Muscle of leg (tissue), 11 donors: Measurements from ENCODE around the gene ADAMTS4. TPM values are rescaled to one million over a fixed set of nuclear protein-coding genes. Genes with fewer than 3 reads are reported as not detected.

ENCODE experiments used
- DNase-seq: peaks from one replicate; pipeline ENCODE4 v3.0.0; 2013
- H3K27ac ChIP-seq: one replicate; pipeline ENCODE4 v1.5.1; 2013; ENCODE audit warnings: mild to moderate bottlenecking, low read length, control low read depth
- H3K27me3 ChIP-seq: one replicate; pipeline ENCODE4 v1.6.1; 2013; ENCODE audit warnings: low read length; ENCODE audit not compliant: control insufficient read depth, insufficient read depth
- H3K36me3 ChIP-seq: one replicate; pipeline ENCODE4 v1.6.1; 2013; ENCODE audit warnings: low read length; ENCODE audit not compliant: control insufficient read depth, insufficient read depth
- H3K4me1 ChIP-seq: one replicate; pipeline ENCODE4 v1.6.1; 2013; ENCODE audit warnings: low read length; ENCODE audit not compliant: control insufficient read depth, insufficient read depth
- H3K4me3 ChIP-seq: one replicate; pipeline ENCODE4 v1.5.1; 2013; ENCODE audit warnings: low read length, control low read depth
- H3K9me3 ChIP-seq: replicated peaks from 2 replicates; pipeline ENCODE4 v1.6.1; 2013; ENCODE audit warnings: low read depth, low read length; ENCODE audit not compliant: control insufficient read depth
- WGBS: methylation state at CpG from one replicate; pipeline ENCODE4 v1.1.5; 2013; ENCODE audit warnings: missing lambda C conversion rate; ENCODE audit not compliant: insufficient coverage; 5-methylcytosine and 5-hydroxymethylcytosine counted together
- polyA plus RNA-seq, 8 donors: library from polyadenylated mRNA; unstranded; fragments of 120-200 nt; gene quantifications; one replicate each; pipeline versions ENCODE4 v1.2.1 to v1.2.3, GENCODE V29; 2013; ENCODE audit warnings: inconsistent platforms in 1 of 8, low replicate concordance in 1 of 8; ENCODE audit not compliant: insufficient read length in 8 of 8, insufficient read depth in 1 of 8
- total RNA-seq: library from RNA; stranded (reverse); fragments of 120-200 nt; gene quantifications from one replicate; pipeline ENCODE4 v1.2.4, GENCODE V29; 2013

ADAMTS4 gene
- total and polyA plus RNA-seq, 9 donors, result 7.8 to 14.1 (median 9.6) TPM

DNA sequence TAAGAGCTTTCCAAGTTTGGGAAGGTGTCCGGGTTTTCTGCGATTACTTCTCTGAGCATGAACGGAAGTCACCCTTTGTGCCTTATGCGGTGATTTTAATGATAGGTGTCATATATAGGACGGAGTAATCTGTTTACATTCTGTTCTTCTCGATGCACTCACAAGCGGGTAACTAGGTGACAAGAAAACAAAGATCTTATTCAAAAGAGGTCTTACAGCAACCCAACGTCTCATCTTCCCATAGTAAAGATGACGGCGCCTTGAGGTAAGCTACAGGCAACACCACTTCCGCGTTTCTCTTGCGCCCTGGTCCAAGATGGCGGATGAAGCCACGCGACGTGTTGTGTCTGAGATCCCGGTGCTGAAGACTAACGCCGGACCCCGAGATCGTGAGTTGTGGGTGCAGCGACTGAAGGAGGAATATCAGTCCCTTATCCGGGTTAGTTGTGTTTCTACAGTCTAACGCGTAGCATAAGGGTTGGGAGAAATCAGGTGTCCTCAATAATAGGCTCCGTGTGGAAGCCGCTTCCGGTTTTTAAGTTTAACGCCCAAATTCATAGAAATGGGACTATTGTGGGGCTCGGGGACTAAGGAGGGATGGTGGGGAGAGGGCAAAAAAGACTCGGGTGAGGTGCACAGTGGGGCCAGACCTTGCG is 45.0 kb downstream of the ADAMTS4 start, which contains the start of gene UFC1:
Gene UFC1 (plus strand): TSS at position 297 of the 656 bp plus-strand sequence. CDS start 20 bp downstream, at position 317.
- Histone ChIP-seq H3K27me3 (no peaks in the 10 kb centered on the region), H3K4me3 (peak within 1 kb of the TSS; percentile 56), H3K4me1 (peaks cover 9% of the 10 kb centered on the region), H3K36me3 (peaks cover 22% of the 10 kb centered on the region), H3K27ac (peak within 1 kb of the TSS; percentile 91), H3K9me3 (no peaks in the 10 kb centered on the region)
- WGBS, result 0% methylated on average over 23 of the region's 33 CpGs
- peak; percentile 96 for DNase-seq

DNA sequence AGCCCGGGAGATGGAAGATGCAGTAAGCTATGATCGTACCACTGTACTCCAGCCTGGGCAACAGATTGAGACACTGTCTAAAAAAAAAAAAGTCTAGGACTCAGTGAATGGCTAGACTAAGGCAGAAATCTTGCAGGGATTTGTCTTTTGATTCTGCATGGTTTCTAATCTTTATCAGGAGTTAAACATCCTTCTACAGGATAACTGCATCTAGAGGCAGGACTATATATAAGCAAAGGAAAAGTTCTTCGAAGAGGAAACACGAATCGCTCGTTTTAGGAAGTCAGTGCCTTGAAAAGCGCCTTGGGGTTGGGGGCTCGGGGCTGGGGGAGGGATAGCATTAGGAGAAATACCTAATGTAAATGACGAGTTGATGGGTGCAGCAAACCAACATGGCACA is 45.7 kb downstream of the ADAMTS4 start:
- Histone ChIP-seq H3K4me3 (peak overlapping the region; percentile 56), H3K9me3 (no peaks in the 10 kb centered on the region), H3K27me3 (no peaks in the 10 kb centered on the region), H3K4me1 (peaks cover 6% of the 10 kb centered on the region), H3K36me3 (peaks cover 16% of the 10 kb centered on the region), H3K27ac (peak overlapping the region; percentile 91)
- no CpG with 5 or more reads among the region's 9 CpGs for whole genome bisulfite sequencing
- DNase-seq, result no peak

DNA sequence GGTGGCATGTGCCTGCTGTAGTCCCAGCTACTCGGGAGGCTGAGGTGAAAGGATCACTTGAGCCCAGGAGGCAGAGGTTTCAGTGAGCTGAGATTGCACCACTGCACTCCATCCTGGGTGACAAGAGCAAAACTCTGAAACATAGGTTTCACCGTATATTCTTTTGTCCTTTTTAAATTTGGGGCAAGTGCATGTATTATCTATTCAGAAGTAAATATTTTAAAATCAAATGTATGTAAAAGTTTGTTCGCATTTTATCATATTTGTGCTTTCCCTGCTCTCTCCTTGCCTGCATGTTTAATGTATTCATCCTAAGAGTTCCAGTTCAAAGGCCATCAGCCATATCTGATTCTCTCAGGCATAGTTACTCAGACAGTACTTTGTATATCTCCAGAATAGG is 53.0 kb downstream of the ADAMTS4 start:
- no peaks in the 10 kb centered on the region for H3K4me1 ChIP-seq
- H3K36me3 ChIP-seq, result no peaks in the 10 kb centered on the region
- no peaks in the 10 kb centered on the region for H3K9me3 ChIP-seq
- no peak for DNase-seq
- no peak overlapping the region for H3K4me3 ChIP-seq
- no peaks in the 10 kb centered on the region for H3K27me3 ChIP-seq
- 56% methylated on average over 1 of the region's 3 CpGs for WGBS
- no peak overlapping the region for H3K27ac ChIP-seq

DNA sequence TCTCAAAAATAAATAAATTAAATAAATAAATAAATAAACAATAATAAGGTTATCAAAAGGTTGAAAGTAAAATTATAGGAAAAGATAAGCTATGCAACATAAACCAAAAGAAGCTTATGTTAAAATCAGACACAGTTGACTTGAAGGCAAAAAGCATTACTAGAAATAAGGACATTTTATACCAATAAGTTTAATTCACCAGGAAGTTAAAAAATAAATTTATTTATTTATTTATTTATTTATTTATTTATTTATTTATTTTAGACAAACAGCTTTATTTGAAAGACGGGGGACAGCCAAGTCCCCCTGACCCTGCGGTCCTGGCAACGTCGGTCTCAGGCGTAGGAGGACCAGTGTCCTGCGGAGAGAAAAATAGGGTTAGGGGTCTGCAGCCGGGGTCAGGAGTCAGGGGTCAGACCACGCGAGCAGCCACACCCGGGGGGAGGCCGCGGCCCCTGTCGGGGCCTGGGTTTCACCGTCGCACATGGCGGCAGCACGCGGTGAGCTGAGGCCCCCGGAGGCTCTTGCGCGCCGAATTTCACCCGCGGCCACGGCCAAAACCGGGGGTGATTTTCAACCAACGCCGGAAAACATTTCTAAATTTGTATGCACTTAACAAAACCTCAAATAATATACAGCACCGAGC is 58.0 kb downstream of the ADAMTS4 start:
- no peaks in the 10 kb centered on the region for H3K36me3 ChIP-seq
- no peak for DNase-seq
- no peak overlapping the region for H3K4me3 ChIP-seq
- no peaks in the 10 kb centered on the region for H3K9me3 ChIP-seq
- peaks cover 10% of the 10 kb centered on the region for H3K4me1 ChIP-seq
- 89% methylated on average over 15 of the region's 29 CpGs for WGBS
- H3K27me3 ChIP-seq, result no peaks in the 10 kb centered on the region
- no peak overlapping the region for H3K27ac ChIP-seq

DNA sequence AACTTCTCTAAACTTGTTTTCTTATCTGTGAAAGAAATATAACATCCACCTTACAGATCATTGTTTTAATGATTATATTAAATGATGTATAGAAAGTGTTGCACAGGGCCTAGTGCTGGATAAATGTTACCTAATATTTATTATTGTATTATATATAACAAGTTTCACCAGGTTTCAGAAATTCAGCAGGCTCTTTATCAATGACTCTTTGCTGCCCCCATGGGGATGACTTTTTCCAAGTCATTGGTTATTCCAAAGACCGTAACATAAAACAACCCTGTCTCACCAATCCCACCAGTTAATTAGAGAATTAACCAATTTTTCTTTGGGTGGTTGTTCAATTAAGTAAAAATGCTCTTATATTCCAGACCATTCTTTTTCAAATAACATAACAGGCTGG is 59.1 kb downstream of the ADAMTS4 start:
- H3K9me3 ChIP-seq, result no peaks in the 10 kb centered on the region
- H3K27ac ChIP-seq, result no peak overlapping the region
- DNase-seq, result peak; percentile 74
- H3K4me3 ChIP-seq, result no peak overlapping the region
- WGBS, result no CpG with 5 or more reads among the region's 1 CpG
- H3K4me1 ChIP-seq, result peaks cover 10% of the 10 kb centered on the region
- H3K36me3 ChIP-seq, result no peaks in the 10 kb centered on the region
- H3K27me3 ChIP-seq, result no peaks in the 10 kb centered on the region

DNA sequence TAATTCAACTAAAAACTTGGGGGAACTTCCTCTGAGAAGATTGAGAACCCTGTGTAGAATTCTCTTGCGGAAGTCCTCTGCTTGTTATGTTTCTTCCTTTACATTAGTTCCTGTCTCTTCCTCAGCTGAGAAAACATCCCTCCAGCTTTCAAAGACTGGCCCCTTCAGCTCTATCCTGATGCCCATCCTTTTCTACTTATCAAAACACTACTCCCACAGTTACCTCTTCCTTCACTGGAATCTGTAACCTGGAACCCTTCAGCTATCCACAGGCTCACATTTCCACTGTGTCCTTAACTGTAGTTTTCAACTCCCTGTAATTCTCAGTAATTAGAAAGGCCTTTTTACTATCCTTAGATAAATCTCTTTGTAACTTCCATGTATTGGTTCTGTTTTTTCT is 60.4 kb downstream of the ADAMTS4 start:
- H3K4me1 ChIP-seq, result peaks cover 16% of the 10 kb centered on the region
- no peaks in the 10 kb centered on the region for H3K27me3 ChIP-seq
- no peaks in the 10 kb centered on the region for H3K9me3 ChIP-seq
- 67% methylated on average over 1 of the region's 1 CpG for WGBS
- no peak overlapping the region for H3K4me3 ChIP-seq
- no peaks in the 10 kb centered on the region for H3K36me3 ChIP-seq
- H3K27ac ChIP-seq, result no peak overlapping the region
- no peak for DNase-seq

DNA sequence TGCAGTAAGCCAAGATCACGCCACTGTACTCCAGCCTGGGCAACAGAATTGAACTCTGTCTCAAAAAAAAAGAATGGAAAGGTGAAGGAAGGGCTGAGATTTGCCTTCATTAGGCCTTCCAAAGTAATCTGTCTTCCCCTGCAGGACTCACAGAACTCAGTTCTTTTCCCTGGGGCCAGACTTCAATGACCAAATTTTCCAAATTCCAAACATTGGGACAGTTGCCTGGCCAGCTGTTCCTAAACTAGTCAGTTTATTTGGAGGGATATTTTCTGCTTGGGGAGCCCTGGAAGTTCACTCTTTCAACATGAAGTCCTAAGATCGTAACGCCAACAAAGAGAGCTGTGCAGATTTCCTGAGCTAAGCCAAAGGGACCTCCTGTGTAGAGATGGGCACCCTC is 61.0 kb downstream of the ADAMTS4 start:
- no peaks in the 10 kb centered on the region for H3K9me3 ChIP-seq
- 33% methylated on average over 1 of the region's 3 CpGs for WGBS
- peak overlapping the region; percentile 4 for H3K27ac ChIP-seq
- no peak overlapping the region for H3K4me3 ChIP-seq
- DNase-seq, result peak; percentile 80
- H3K4me1 ChIP-seq, result peaks cover 17% of the 10 kb centered on the region
- H3K36me3 ChIP-seq, result no peaks in the 10 kb centered on the region
- no peaks in the 10 kb centered on the region for H3K27me3 ChIP-seq

Other genes with a start within 250 kb of the ADAMTS4 start
- gene ITLN2, start 244.2 kb downstream of the ADAMTS4 start, total RNA-seq, result not detected
- gene ITLN2, start 244.2 kb downstream of the ADAMTS4 start, polyA plus RNA-seq, result under 1 TPM in 1 of 8 donors, not detected in 7; 0.56 TPM
- 11.7 TPM for gene F11R, start 177.9 kb downstream of the ADAMTS4 start, total RNA-seq
- gene F11R, start 177.9 kb downstream of the ADAMTS4 start, polyA plus RNA-seq, result 10 to 100 TPM in 7 of 8 donors, 1 to 10 TPM in 1; 8.9 to 28.0 (median 12.7) TPM
- gene TSTD1, start 160.1 kb downstream of the ADAMTS4 start, total RNA-seq, result 28.8 TPM
- gene TSTD1, start 160.1 kb downstream of the ADAMTS4 start, polyA plus RNA-seq, result 10 to 100 TPM; 22.4 to 36.7 (median 25.4) TPM
- 46.9 TPM for gene USF1, start 153.1 kb downstream of the ADAMTS4 start, total RNA-seq
- 10 to 100 TPM; 34.9 to 42.5 (median 37.9) TPM for gene USF1, start 153.1 kb downstream of the ADAMTS4 start, polyA plus RNA-seq
- gene ARHGAP30, start 129.2 kb downstream of the ADAMTS4 start, total RNA-seq, result 1.3 TPM
- gene ARHGAP30, start 129.2 kb downstream of the ADAMTS4 start, polyA plus RNA-seq, result 1 to 10 TPM; 2.7 to 3.4 (median 2.9) TPM
- gene NECTIN4, start 109.5 kb downstream of the ADAMTS4 start, total RNA-seq, result 0.04 TPM
- gene NECTIN4, start 109.5 kb downstream of the ADAMTS4 start, polyA plus RNA-seq, result 1 to 10 TPM in 1 of 8 donors, under 1 TPM in 6, not detected in 1; 0.05 to 6.1 (median 0.10) TPM
- gene KLHDC9, start 100.7 kb downstream of the ADAMTS4 start, total RNA-seq, result 1.0 TPM
- 1 to 10 TPM in 2 of 8 donors, under 1 TPM in 6; 0.23 to 1.5 (median 0.64) TPM for gene KLHDC9, start 100.7 kb downstream of the ADAMTS4 start, polyA plus RNA-seq
- 29.5 TPM for gene PFDN2, start 81.0 kb downstream of the ADAMTS4 start, total RNA-seq
- 10 to 100 TPM; 70.9 to 93.0 (median 74.8) TPM for gene PFDN2, start 81.0 kb downstream of the ADAMTS4 start, polyA plus RNA-seq
- gene NIT1, start 80.9 kb downstream of the ADAMTS4 start, total RNA-seq, result 29.1 TPM
- 10 to 100 TPM; 26.7 to 34.3 (median 30.2) TPM for gene NIT1, start 80.9 kb downstream of the ADAMTS4 start, polyA plus RNA-seq
- gene DEDD, start 66.4 kb downstream of the ADAMTS4 start, total RNA-seq, result 16.8 TPM
- gene DEDD, start 66.4 kb downstream of the ADAMTS4 start, polyA plus RNA-seq, result 10 to 100 TPM; 36.1 to 48.1 (median 40.7) TPM
- gene UFC1, start 45.1 kb downstream of the ADAMTS4 start, total RNA-seq, result 79.8 TPM
- gene UFC1, start 45.1 kb downstream of the ADAMTS4 start, polyA plus RNA-seq, result 100 to 1,000 TPM in 7 of 8 donors, 10 to 100 TPM in 1; 90.7 to 132 (median 107) TPM
- 10.4 TPM for gene USP21, start 39.6 kb downstream of the ADAMTS4 start, total RNA-seq
- gene USP21, start 39.6 kb downstream of the ADAMTS4 start, polyA plus RNA-seq, result 10 to 100 TPM; 24.6 to 36.2 (median 26.3) TPM
- 22.4 TPM for gene PPOX, start 32.6 kb downstream of the ADAMTS4 start, total RNA-seq
- gene PPOX, start 32.6 kb downstream of the ADAMTS4 start, polyA plus RNA-seq, result 10 to 100 TPM; 16.1 to 28.6 (median 22.3) TPM
- 16.7 TPM for gene B4GALT3, start 21.5 kb downstream of the ADAMTS4 start, total RNA-seq
- 10 to 100 TPM; 22.3 to 29.8 (median 23.5) TPM for gene B4GALT3, start 21.5 kb downstream of the ADAMTS4 start, polyA plus RNA-seq
- 84.4 TPM for gene NDUFS2, start 3.3 kb upstream of the ADAMTS4 start, total RNA-seq
- 100 to 1,000 TPM; 134 to 163 (median 146) TPM for gene NDUFS2, start 3.3 kb upstream of the ADAMTS4 start, polyA plus RNA-seq
- 6.9 TPM for gene FCER1G, start 16.2 kb upstream of the ADAMTS4 start, total RNA-seq
- 10 to 100 TPM; 13.2 to 24.9 (median 20.4) TPM for gene FCER1G, start 16.2 kb upstream of the ADAMTS4 start, polyA plus RNA-seq
- 1.7 TPM for gene APOA2, start 24.6 kb upstream of the ADAMTS4 start, total RNA-seq
- 10 to 100 TPM in 2 of 8 donors, 1 to 10 TPM in 1, under 1 TPM in 2, not detected in 3; 0.17 to 31.3 (median 1.7) TPM for gene APOA2, start 24.6 kb upstream of the ADAMTS4 start, polyA plus RNA-seq
- 9.3 TPM for gene TOMM40L, start 27.0 kb upstream of the ADAMTS4 start, total RNA-seq
- gene TOMM40L, start 27.0 kb upstream of the ADAMTS4 start, polyA plus RNA-seq, result 10 to 100 TPM in 2 of 8 donors, 1 to 10 TPM in 6; 8.7 to 11.0 (median 9.6) TPM
- gene NR1I3, start 39.1 kb upstream of the ADAMTS4 start, total RNA-seq, result not detected
- gene NR1I3, start 39.1 kb upstream of the ADAMTS4 start, polyA plus RNA-seq, result 1 to 10 TPM in 6 of 8 donors, under 1 TPM in 2; 0.50 to 1.5 (median 1.1) TPM
- gene PCP4L1, start 59.7 kb upstream of the ADAMTS4 start, total RNA-seq, result 0.04 TPM
- gene PCP4L1, start 59.7 kb upstream of the ADAMTS4 start, polyA plus RNA-seq, result 1 to 10 TPM in 1 of 8 donors, under 1 TPM in 6, not detected in 1; 0.13 to 1.2 (median 0.37) TPM
- gene MPZ, start 110.9 kb upstream of the ADAMTS4 start, total RNA-seq, result 21.9 TPM
- 10 to 100 TPM in 5 of 8 donors, 1 to 10 TPM in 3; 6.5 to 38.1 (median 14.3) TPM for gene MPZ, start 110.9 kb upstream of the ADAMTS4 start, polyA plus RNA-seq
- 20.2 TPM for gene SDHC, start 115.3 kb upstream of the ADAMTS4 start, total RNA-seq
- gene SDHC, start 115.3 kb upstream of the ADAMTS4 start, polyA plus RNA-seq, result 100 to 1,000 TPM; 112 to 145 (median 136) TPM
- not detected for gene CFAP126, start 168.8 kb upstream of the ADAMTS4 start, total RNA-seq
- gene CFAP126, start 168.8 kb upstream of the ADAMTS4 start, polyA plus RNA-seq, result 1 to 10 TPM in 5 of 8 donors, under 1 TPM in 2, not detected in 1; 0.41 to 2.9 (median 1.5) TPM